Nephron progenitor cell (in vitro differentiated cells): ENCODE data around the gene TAS1R1.

Experiments used
- DNase-seq: peaks from one replicate; pipeline ENCODE4 v3.0.0; 2021
- H3K27ac Mint-ChIP-seq: 2 replicates; pipeline ENCODE4 v1.8.0; 2021; ENCODE audit warnings: mild to moderate bottlenecking, moderate library complexity, mixed read lengths
- H3K27me3 Mint-ChIP-seq: 2 replicates; pipeline ENCODE4 v1.8.0; 2021; ENCODE audit warnings: mild to moderate bottlenecking, low read depth, mixed read lengths; ENCODE audit not compliant: poor library complexity
- H3K36me3 Mint-ChIP-seq: 2 replicates; pipeline ENCODE4 v1.8.0; 2021; ENCODE audit warnings: low read depth, mixed read lengths
- H3K4me1 Mint-ChIP-seq: 2 replicates; pipeline ENCODE4 v1.8.0; 2021; ENCODE audit warnings: mixed read lengths
- H3K4me3 Mint-ChIP-seq: 2 replicates; pipeline ENCODE4 v1.8.0; 2021; ENCODE audit warnings: mild to moderate bottlenecking, moderate library complexity, mixed read lengths
- H3K9me3 Mint-ChIP-seq: 2 replicates; pipeline ENCODE4 v1.8.0; 2021; ENCODE audit warnings: mild to moderate bottlenecking, moderate library complexity, mixed read lengths
- CTCF ChIP-seq: fragments of 200-600 bp; sonication (generic); IDR thresholded peaks from 2 replicates; pipeline ENCODE4 v1.5.0; 2021; ENCODE audit warnings: antibody characterized with exemption

Gene TAS1R1

GRCh38 chr1:6627031-6627430, 71.9 kb downstream of the TAS1R1 start:
- Mint-ChIP-seq H3K4me1 (peaks cover 49% of the 10 kb centered on the region), H3K27ac (no peak overlapping the region), H3K36me3 (peaks cover 53% of the 10 kb centered on the region), H3K27me3 (no peaks in the 10 kb centered on the region), H3K9me3 (no peaks in the 10 kb centered on the region), H3K4me3 (peak overlapping the region; percentile 92)
- DNase-seq: no peak
- no peak for TF ChIP-seq CTCF

GRCh38 chr1:6627841-6628545, 72.9 kb downstream of the TAS1R1 start:
- no peak overlapping the region for H3K27ac Mint-ChIP-seq
- no peak for DNase-seq
- no peaks in the 10 kb centered on the region for H3K9me3 Mint-ChIP-seq
- peaks cover 48% of the 10 kb centered on the region for H3K36me3 Mint-ChIP-seq
- peaks cover 43% of the 10 kb centered on the region for H3K4me1 Mint-ChIP-seq
- no peaks in the 10 kb centered on the region for H3K27me3 Mint-ChIP-seq
- TF ChIP-seq CTCF: no peak
- H3K4me3 Mint-ChIP-seq: peak overlapping the region; percentile 68

GRCh38 chr1:6628971-6629479, 73.9 kb downstream of the TAS1R1 start:
- no peak for DNase-seq
- Mint-ChIP-seq H3K27ac (no peak overlapping the region), H3K4me3 (no peak overlapping the region), H3K9me3 (no peaks in the 10 kb centered on the region), H3K27me3 (no peaks in the 10 kb centered on the region), H3K4me1 (peaks cover 33% of the 10 kb centered on the region), H3K36me3 (peaks cover 42% of the 10 kb centered on the region)
- TF ChIP-seq CTCF: no peak
